Activated CD8-positive, alpha-beta memory T cell treated with anti-CD3 and anti-CD28 coated beads, Interleukin-2, amount 50 U/mL, for 24 hours (primary cell): Measurements from ENCODE around the gene PDZRN3.

Experiments
- DNase-seq: peaks from one replicate; pipeline ENCODE4 v3.0.0-alpha.2; 2020; ENCODE audit errors: extremely low read depth

PDZRN3 gene

GRCh38 chr3:73332558-73332957, 292.2 kb downstream of the PDZRN3 start:
- no peak for DNase-seq
